Measurements from ENCODE around the gene RXRA. TPM values are rescaled to one million over a fixed set of nuclear protein-coding genes. Genes with fewer than 3 reads are reported as not detected.

Gene RXRA
- total RNA-seq, 1 donor from 2014 or later, result 33.4 TPM

- Histone ChIP-seq H3K27me3 (ENCODE audit: insufficient read depth, low read length) (no peaks in the 10 kb centered on the region), H3K9me3 (ENCODE audit: insufficient read depth, low read depth, low read length) (no peaks in the 10 kb centered on the region), H3K4me1 (ENCODE audit: insufficient read depth, low read length) (peaks cover 18% of the 10 kb centered on the region), H3K4me3 (ENCODE audit: insufficient read depth, low read depth, low read length) (no peak overlapping the region), H3K27ac (ENCODE audit: low read depth, low read length) (no peak overlapping the region), H3K9ac (ENCODE audit: low read length) (no peak overlapping the region), H3K4me2 (ENCODE audit: low read length) (no peak overlapping the region), H4K20me1 (ENCODE audit: insufficient read depth, low read length) (peaks cover 99% of the 10 kb centered on the region), H2AFZ (ENCODE audit: low read depth, low read length) (no peak overlapping the region), H3K36me3 (ENCODE audit: insufficient read depth, low read length) (no peaks in the 10 kb centered on the region), H3K79me2 (ENCODE audit: insufficient read depth, low read length) (peaks cover 95% of the 10 kb centered on the region)
- no peak for FAIRE-seq
- Mint-ChIP-seq H3K9me3 (ENCODE audit: unreplicated experiment) (no peaks in the 10 kb centered on the region), H3K36me3 (ENCODE audit: low read depth, unreplicated experiment) (no peaks in the 10 kb centered on the region), H3K27ac (ENCODE audit: unreplicated experiment) (no peak overlapping the region), H3K27me3 (ENCODE audit: low read depth, unreplicated experiment) (no peaks in the 10 kb centered on the region), H3K4me1 (ENCODE audit: low read depth, unreplicated experiment) (peaks cover 10% of the 10 kb centered on the region), H3K4me3 (ENCODE audit: unreplicated experiment) (no peak overlapping the region)
- TF ChIP-seq EZH2 (IDR thresholded peaks at IDR 0.05; ENCODE audit: insufficient read depth, low read length) (no peak), CTCF (IDR thresholded peaks at IDR 0.05; ENCODE audit: insufficient read depth, low read depth, low read length) (no peak)
- DNase-seq (ENCODE audit: low read depth), result peak; percentile 25
Observed at GRCh38 chr9:134384811-134385479, 58.7 kb downstream of the RXRA start.

GRCh38 chr9:134385915-134386314, 59.7 kb downstream of the RXRA start:
- TF ChIP-seq EZH2 (IDR thresholded peaks at IDR 0.05; ENCODE audit: insufficient read depth, low read length), result no peak
- no peak for TF ChIP-seq CTCF (IDR thresholded peaks at IDR 0.05; ENCODE audit: insufficient read depth, low read depth, low read length)
- DNase-seq (ENCODE audit: low read depth), result no peak

More at GRCh38 chr9:134385915-134386314, 59.7 kb downstream of the RXRA start:
- H3K9me3 ChIP-seq (ENCODE audit: insufficient read depth, low read depth, low read length), result no peaks in the 10 kb centered on the region
- H3K36me3 ChIP-seq (ENCODE audit: insufficient read depth, low read length), result no peaks in the 10 kb centered on the region
- Mint-ChIP-seq H3K27ac (ENCODE audit: unreplicated experiment) (no peak overlapping the region), H3K4me1 (ENCODE audit: low read depth, unreplicated experiment) (peaks cover 10% of the 10 kb centered on the region), H3K27me3 (ENCODE audit: low read depth, unreplicated experiment) (no peaks in the 10 kb centered on the region), H3K36me3 (ENCODE audit: low read depth, unreplicated experiment) (no peaks in the 10 kb centered on the region), H3K9me3 (ENCODE audit: unreplicated experiment) (no peaks in the 10 kb centered on the region), H3K4me3 (ENCODE audit: unreplicated experiment) (no peak overlapping the region)
- peaks cover 9% of the 10 kb centered on the region for H3K4me1 ChIP-seq (ENCODE audit: insufficient read depth, low read length)
- no peak for FAIRE-seq
- no peak overlapping the region for H3K4me2 ChIP-seq (ENCODE audit: low read length)
- no peaks in the 10 kb centered on the region for H3K27me3 ChIP-seq (ENCODE audit: insufficient read depth, low read length)
- peaks cover 95% of the 10 kb centered on the region for H3K79me2 ChIP-seq (ENCODE audit: insufficient read depth, low read length)
- H4K20me1 ChIP-seq (ENCODE audit: insufficient read depth, low read length), result peaks cover 99% of the 10 kb centered on the region
- H2AFZ ChIP-seq (ENCODE audit: low read depth, low read length), result no peak overlapping the region
- no peak overlapping the region for H3K9ac ChIP-seq (ENCODE audit: low read length)
- H3K4me3 ChIP-seq (ENCODE audit: insufficient read depth, low read depth, low read length), result no peak overlapping the region
- no peak overlapping the region for H3K27ac ChIP-seq (ENCODE audit: low read depth, low read length)

All from astrocyte (in vitro differentiated cells and primary cell).